Fibroblast of pulmonary artery (primary cell): ENCODE data around the gene OGT.

Experiments
- DNase-seq: peaks from one replicate; pipeline ENCODE4 v3.0.0-alpha.2; 2010; ENCODE audit warnings: low read depth
- H3K4me3 ChIP-seq: replicated peaks from 2 replicates; pipeline ENCODE4 v1.5.1; 2011; ENCODE audit warnings: low read depth, mild to moderate bottlenecking, control low read depth, low read length, moderate library complexity
- TF ChIP-seq, protein P1 (sequence below): IDR thresholded peaks from 2 replicates; pipeline ENCODE4 v1.5.1; 2011; ENCODE audit warnings: mild to moderate bottlenecking, control low read depth, low read length, inconsistent platforms; ENCODE audit errors: missing control alignments

The OGT gene

DNA sequence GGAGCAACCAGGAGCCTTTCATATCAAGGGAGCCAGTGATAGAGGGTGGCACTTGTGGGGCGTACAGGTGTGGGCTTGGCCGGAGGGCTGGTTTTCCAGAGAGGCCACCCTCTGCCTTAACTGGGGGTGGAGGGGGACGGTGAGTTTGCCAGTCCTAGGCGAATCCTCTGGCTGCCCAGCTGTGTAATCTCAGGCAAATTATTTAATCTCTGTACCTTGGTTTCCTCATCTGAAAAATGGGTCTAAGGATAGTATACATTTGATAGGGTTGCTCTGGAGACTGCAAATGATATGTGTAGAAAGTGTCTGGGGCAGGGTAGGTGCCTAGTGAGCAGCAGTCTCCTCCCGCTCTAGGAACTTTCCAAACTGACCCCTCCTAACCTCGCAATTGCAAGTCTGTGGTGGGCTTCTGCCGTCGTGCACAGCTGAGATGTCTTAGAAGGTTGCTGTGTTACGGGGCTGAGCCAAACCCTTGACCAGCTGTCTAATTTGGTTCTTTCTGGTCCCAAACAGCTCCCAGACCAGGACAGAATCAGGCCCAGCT, 89.2 kb downstream of the OGT start:
- H3K4me3 ChIP-seq: no peak overlapping the region

DNA sequence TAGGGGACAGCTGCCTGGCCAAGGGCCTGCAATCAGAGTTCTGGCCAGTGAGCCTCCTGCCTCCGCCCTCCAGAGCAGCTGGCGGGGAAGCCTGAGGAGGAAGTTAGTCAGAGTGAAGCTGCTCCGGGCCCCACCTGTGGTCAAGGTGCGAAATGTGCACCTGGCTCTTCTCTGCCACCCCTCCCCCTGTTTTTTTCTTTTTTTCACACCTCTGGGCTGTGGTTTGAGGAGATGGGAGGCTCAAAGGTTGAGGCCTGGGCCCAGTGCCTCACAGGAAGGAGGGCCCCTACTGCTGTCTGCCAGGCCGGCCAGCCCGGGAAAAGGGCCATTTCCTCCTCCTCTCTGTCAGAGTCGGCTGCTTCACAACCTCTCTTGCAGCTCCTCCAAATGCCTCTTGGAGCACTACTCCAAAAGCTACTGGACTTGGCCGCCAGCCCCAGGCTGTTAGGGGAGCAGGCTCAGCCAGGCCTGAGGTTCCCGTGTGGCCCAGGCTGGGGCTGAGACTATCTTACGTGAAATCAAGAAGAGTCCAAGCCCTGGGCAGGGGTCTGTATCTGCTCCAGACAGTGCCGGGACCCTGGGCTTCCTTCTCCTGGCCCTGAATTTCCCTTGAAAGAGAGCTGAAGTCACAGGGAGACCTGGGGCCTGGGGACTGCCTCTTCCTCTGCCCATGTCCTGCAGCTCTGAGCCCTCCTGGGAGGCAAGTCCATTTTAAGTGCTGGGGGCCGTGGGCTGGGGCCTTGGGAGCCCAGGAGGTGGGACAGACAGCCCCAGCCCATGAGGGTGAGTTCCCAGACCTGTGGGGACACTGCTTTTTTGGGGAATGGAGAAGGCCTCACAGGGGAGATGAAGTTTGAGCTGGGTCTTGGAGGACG, 89.9 kb downstream of the OGT start:
- H3K4me3 ChIP-seq: no peak overlapping the region
- TF ChIP-seq, protein P1, sequence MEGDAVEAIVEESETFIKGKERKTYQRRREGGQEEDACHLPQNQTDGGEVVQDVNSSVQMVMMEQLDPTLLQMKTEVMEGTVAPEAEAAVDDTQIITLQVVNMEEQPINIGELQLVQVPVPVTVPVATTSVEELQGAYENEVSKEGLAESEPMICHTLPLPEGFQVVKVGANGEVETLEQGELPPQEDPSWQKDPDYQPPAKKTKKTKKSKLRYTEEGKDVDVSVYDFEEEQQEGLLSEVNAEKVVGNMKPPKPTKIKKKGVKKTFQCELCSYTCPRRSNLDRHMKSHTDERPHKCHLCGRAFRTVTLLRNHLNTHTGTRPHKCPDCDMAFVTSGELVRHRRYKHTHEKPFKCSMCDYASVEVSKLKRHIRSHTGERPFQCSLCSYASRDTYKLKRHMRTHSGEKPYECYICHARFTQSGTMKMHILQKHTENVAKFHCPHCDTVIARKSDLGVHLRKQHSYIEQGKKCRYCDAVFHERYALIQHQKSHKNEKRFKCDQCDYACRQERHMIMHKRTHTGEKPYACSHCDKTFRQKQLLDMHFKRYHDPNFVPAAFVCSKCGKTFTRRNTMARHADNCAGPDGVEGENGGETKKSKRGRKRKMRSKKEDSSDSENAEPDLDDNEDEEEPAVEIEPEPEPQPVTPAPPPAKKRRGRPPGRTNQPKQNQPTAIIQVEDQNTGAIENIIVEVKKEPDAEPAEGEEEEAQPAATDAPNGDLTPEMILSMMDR: peak; percentile 42
- DNase-seq: peak; percentile 77

More for the DNA sequence above, 89.2 kb downstream of the OGT start:
- TF ChIP-seq, protein P1: no peak
- DNase-seq: peak; percentile 20

DNA sequence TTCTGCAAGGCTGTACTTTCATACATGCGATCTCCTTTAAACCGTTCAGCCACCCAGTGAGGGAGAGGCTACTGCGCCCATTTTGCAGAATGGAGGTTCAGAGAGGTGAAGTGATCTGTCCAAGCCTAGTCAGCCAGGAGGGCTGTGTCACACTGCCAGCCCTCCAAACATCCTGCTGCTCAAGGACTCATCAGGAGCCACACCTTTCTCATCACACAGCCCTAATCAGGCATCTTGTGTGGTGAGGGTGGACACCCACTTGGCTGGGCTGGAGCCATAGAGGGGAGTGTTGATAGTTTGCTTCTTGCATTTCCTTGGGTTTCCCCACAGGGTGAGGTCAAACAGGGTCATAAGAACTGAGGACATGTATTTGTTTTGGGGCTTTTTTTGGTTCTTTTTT, 90.8 kb downstream of the OGT start:
- TF ChIP-seq, protein P1: no peak
- no peak overlapping the region for H3K4me3 ChIP-seq
- no peak for DNase-seq

DNA sequence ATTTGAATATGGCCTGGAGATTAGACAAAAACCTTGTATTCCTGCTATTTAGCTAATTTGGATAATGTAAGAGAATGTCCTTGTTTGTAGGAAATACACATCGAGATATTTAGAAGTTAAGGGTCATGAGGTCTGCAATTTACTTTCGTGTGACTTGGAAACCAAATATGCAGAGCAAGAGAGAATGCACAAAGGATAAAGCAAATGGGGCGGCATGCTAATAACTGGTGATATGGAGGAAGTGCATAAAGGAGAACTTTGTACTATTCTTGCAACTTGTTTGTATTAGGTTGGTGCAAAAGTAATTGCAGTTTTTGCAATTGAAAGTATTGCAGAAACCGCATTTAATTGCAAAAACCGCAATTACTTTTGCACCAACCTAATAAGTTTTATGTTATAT, 92.6 kb downstream of the OGT start:
- no peak for DNase-seq

More for the DNA sequence above, 92.6 kb downstream of the OGT start:
- TF ChIP-seq, protein P1: no peak
- no peak overlapping the region for H3K4me3 ChIP-seq
